ENCODE measurements around the gene RFT1. TPM values are rescaled to one million over a fixed set of nuclear protein-coding genes. Genes with fewer than 3 reads are reported as not detected.

Gene RFT1
- total RNA-seq, 2 experiments from 2014 or later: 8.5 to 10.2 TPM

- Mint-ChIP-seq H3K4me1 (ENCODE audit: low read depth) (peaks cover 26% of the 10 kb centered on the region), H3K27me3 (no peaks in the 10 kb centered on the region), H3K9me3 (no peaks in the 10 kb centered on the region), H3K27ac (no peak overlapping the region), H3K4me3 (peak overlapping the region; percentile 54), H3K36me3 (ENCODE audit: low read depth) (peaks cover 68% of the 10 kb centered on the region)
- Histone ChIP-seq H3K27ac (ENCODE audit: low read depth in 1 of 2, low read length in 2 of 2) (no peak overlapping the region), H3K4me3 (ENCODE audit: low read length) (no peak overlapping the region), H3K9me3 (ENCODE audit: control insufficient read depth in 1 of 2, insufficient read depth in 1 of 2, low read length in 2 of 2) (no peaks in the 10 kb centered on the region), H3K27me3 (ENCODE audit: control insufficient read depth in 1 of 2, insufficient read depth in 2 of 2, low read length in 2 of 2) (no peaks in the 10 kb centered on the region), H3K4me1 (ENCODE audit: insufficient read depth, low read length) (peaks cover 27% of the 10 kb centered on the region), H3K36me3 (ENCODE audit: insufficient read depth, low read length) (peaks cover 45% of the 10 kb centered on the region)
- ChIA-PET POLR2A (no interaction called here), CTCF (no interaction called here)
- ATAC-seq (ENCODE audit: poor library complexity) (no peak), DNase-seq (no peak)
- intact Hi-C loops (cut with DNase I, micrococcal nuclease): loop anchor here in 1 of 2 experiments (10.0 kb wide), 1 partner anchor 758 kb away; the partner anchor contains the start of gene ACTR8
- no peak for TF ChIP-seq CTCF (IDR thresholded peaks at IDR 0.05)
These were observed 3.6 kb downstream of the RFT1 start for GRCh38 chr3:53126601-53127000.

- Histone ChIP-seq H3K9me3 (ENCODE audit: control insufficient read depth in 1 of 2, insufficient read depth in 1 of 2, low read length in 2 of 2) (no peaks in the 10 kb centered on the region), H3K36me3 (ENCODE audit: insufficient read depth, low read length) (peaks cover 71% of the 10 kb centered on the region), H3K27ac (ENCODE audit: low read depth in 1 of 2, low read length in 2 of 2) (no peak overlapping the region), H3K4me1 (ENCODE audit: insufficient read depth, low read length) (peaks cover 7% of the 10 kb centered on the region), H3K27me3 (ENCODE audit: control insufficient read depth in 1 of 2, insufficient read depth in 2 of 2, low read length in 2 of 2) (no peaks in the 10 kb centered on the region), H3K4me3 (ENCODE audit: low read length) (no peak overlapping the region)
- CTCF ChIA-PET: interaction anchor here (1.8 kb wide), 1 partner anchor 37 kb away, joined by 4 read pairs; the partner anchor contains the start of gene PRKCD
- POLR2A ChIA-PET: no interaction called here
- TF ChIP-seq CTCF (IDR thresholded peaks at IDR 0.05): no peak
- Mint-ChIP-seq H3K27me3 (no peaks in the 10 kb centered on the region), H3K27ac (no peak overlapping the region), H3K9me3 (no peaks in the 10 kb centered on the region), H3K4me1 (ENCODE audit: low read depth) (peaks cover 4% of the 10 kb centered on the region), H3K36me3 (ENCODE audit: low read depth) (peaks cover 81% of the 10 kb centered on the region), H3K4me3 (no peak overlapping the region)
- no peak for DNase-seq
- no peak for ATAC-seq (ENCODE audit: poor library complexity)
- intact Hi-C loops (cut with DNase I, micrococcal nuclease): loop anchor here in 1 of 2 experiments (10.0 kb wide), 1 partner anchor 761 kb away; the partner anchor contains the start of gene ACTR8
These were observed 6.3 kb downstream of the RFT1 start for GRCh38 chr3:53123953-53124352.

- Histone ChIP-seq H3K4me1 (ENCODE audit: insufficient read depth, low read length) (peaks cover 4% of the 10 kb centered on the region), H3K27ac (ENCODE audit: low read depth in 1 of 2, low read length in 2 of 2) (no peak overlapping the region), H3K4me3 (ENCODE audit: low read length) (no peak overlapping the region), H3K27me3 (ENCODE audit: control insufficient read depth in 1 of 2, insufficient read depth in 2 of 2, low read length in 2 of 2) (no peaks in the 10 kb centered on the region), H3K9me3 (ENCODE audit: control insufficient read depth in 1 of 2, insufficient read depth in 1 of 2, low read length in 2 of 2) (no peaks in the 10 kb centered on the region), H3K36me3 (ENCODE audit: insufficient read depth, low read length) (peaks cover 75% of the 10 kb centered on the region)
- Mint-ChIP-seq H3K27ac (no peak overlapping the region), H3K36me3 (ENCODE audit: low read depth) (peaks cover 85% of the 10 kb centered on the region), H3K4me1 (ENCODE audit: low read depth) (peaks cover 4% of the 10 kb centered on the region), H3K9me3 (no peaks in the 10 kb centered on the region), H3K4me3 (no peak overlapping the region), H3K27me3 (no peaks in the 10 kb centered on the region)
- intact Hi-C loops (cut with DNase I, micrococcal nuclease): loop anchor here in 1 of 2 experiments (10.0 kb wide), 1 partner anchor 761 kb away; the partner anchor contains the start of gene ACTR8
- ChIA-PET CTCF (interaction anchor here (1.8 kb wide), 1 partner anchor 37 kb away, joined by 4 read pairs; the partner anchor contains the start of gene PRKCD), POLR2A (no interaction called here)
- no peak for TF ChIP-seq CTCF (IDR thresholded peaks at IDR 0.05)
- no peak for ATAC-seq (ENCODE audit: poor library complexity)
- DNase-seq: no peak
These were observed 6.7 kb downstream of the RFT1 start for GRCh38 chr3:53123510-53123909.
